Fibroblast of villous mesenchyme (primary cell): Measurements from ENCODE around the gene EIF4EBP2. TPM values are rescaled to one million over a fixed set of nuclear protein-coding genes. Genes with fewer than 3 reads are reported as not detected.

Experiments
- DNase-seq: peaks from one replicate; pipeline ENCODE4 v3.0.0-alpha.2; 2010; ENCODE audit warnings: low read depth
- H3K4me3 ChIP-seq: 2 replicates; pipeline ENCODE4 v1.5.1; 2011; ENCODE audit warnings: low read depth, mild to moderate bottlenecking, low read length
- CTCF ChIP-seq: IDR thresholded peaks from 2 replicates; pipeline ENCODE4 v1.5.1; 2012; ENCODE audit warnings: low read depth, mild to moderate bottlenecking, low read length; ENCODE audit not compliant: insufficient read depth
- total RNA-seq: library from RNA; depleted of rRNA; stranded (reverse); fragments of >200 nt; gene quantifications from 2 replicates; pipeline ENCODE4 v1.2.3, GENCODE V29; 2012

Gene EIF4EBP2
- total RNA-seq, 1 donor, result 58.7 TPM

GRCh38 chr10:70378122-70378521 lies 25.8 kb upstream of the EIF4EBP2 start:
- peak; percentile 95 for DNase-seq
- TF ChIP-seq CTCF, result no peak
- no peak overlapping the region for H3K4me3 ChIP-seq

- no peak for DNase-seq
These were observed 24.3 kb upstream of the EIF4EBP2 start for GRCh38 chr10:70379581-70380176.

GRCh38 chr10:70380350-70381135 lies 23.4 kb upstream of the EIF4EBP2 start:
- DNase-seq, result no peak
- H3K4me3 ChIP-seq, result no peak overlapping the region
- TF ChIP-seq CTCF, result no peak

More at GRCh38 chr10:70379581-70380176, 24.3 kb upstream of the EIF4EBP2 start:
- no peak overlapping the region for H3K4me3 ChIP-seq
- TF ChIP-seq CTCF, result peak; percentile 61

- DNase-seq, result no peak
These were observed 22.2 kb upstream of the EIF4EBP2 start for GRCh38 chr10:70381471-70382421.

GRCh38 chr10:70391654-70392053 lies 12.3 kb upstream of the EIF4EBP2 start:
- no peak overlapping the region for H3K4me3 ChIP-seq
- DNase-seq, result no peak
- no peak for TF ChIP-seq CTCF

More at GRCh38 chr10:70381471-70382421, 22.2 kb upstream of the EIF4EBP2 start:
- H3K4me3 ChIP-seq, result peak overlapping the region; percentile 91
- no peak for TF ChIP-seq CTCF

- DNase-seq, result no peak
- H3K4me3 ChIP-seq, result no peak overlapping the region
- no peak for TF ChIP-seq CTCF
These were observed 7.8 kb upstream of the EIF4EBP2 start for GRCh38 chr10:70396140-70396539.
